CD4-positive, alpha-beta T cell (primary cell): ENCODE measurements around the gene MRAS. TPM values are rescaled to one million over a fixed set of nuclear protein-coding genes. Genes with fewer than 3 reads are reported as not detected.

Source experiments
- ATAC-seq: fragments of 200-7000 bp; cut with Tn5 transposase; one replicate; pipeline ENCODE4 v1.10.0; 2022; ENCODE audit warnings: mild to moderate bottlenecking; ENCODE audit not compliant: poor library complexity
- CTCF ChIA-PET: fragments of 350-600 bp; sonication (Branson Sonifier 250); formaldehyde crosslinking; loops from one replicate; lab custom pipeline; 2021; ENCODE audit warnings: antibody characterized with exemption, inconsistent platforms; lab: Charles Lee
- POLR2A ChIA-PET: fragments of 350-600 bp; sonication (Branson Sonifier 250); formaldehyde crosslinking; loops from one replicate; lab custom pipeline; 2021; ENCODE audit warnings: antibody characterized with exemption, inconsistent platforms; lab: Charles Lee
- DNase-seq, 14 experiments: peaks; one replicate each; pipeline ENCODE4 v3.0.0-alpha.2; 2013 to 2020; ENCODE audit warnings: mixed read lengths in 2 of 14
- H3K27ac ChIP-seq, 2 donors: one replicate each; pipeline versions ENCODE4 v1.5.1 to v1.7.0; 2013; ENCODE audit warnings: low read length in 2 of 2, low read depth in 1 of 2, mild to moderate bottlenecking in 1 of 2
- H3K27me3 ChIP-seq, 2 experiments: 1 replicate in 1 of 2; 2 replicates in 1 of 2; pipeline versions ENCODE4 v1.6.1 to v1.7.0; 2013; ENCODE audit warnings: low read length in 2 of 2, control low read depth in 1 of 2, mild to moderate bottlenecking in 1 of 2, moderate library complexity in 1 of 2; ENCODE audit not compliant: insufficient read depth in 2 of 2, control insufficient read depth in 1 of 2
- H3K36me3 ChIP-seq: one replicate; pipeline ENCODE4 v1.6.1; 2013; ENCODE audit warnings: low read length, control low read depth; ENCODE audit not compliant: insufficient read depth
- H3K4me1 ChIP-seq: one replicate; pipeline ENCODE4 v1.6.1; 2013; ENCODE audit warnings: low read length, control low read depth; ENCODE audit not compliant: insufficient read depth
- H3K4me3 ChIP-seq: one replicate; pipeline ENCODE4 v1.5.1; 2013; ENCODE audit warnings: mild to moderate bottlenecking, low read length, moderate library complexity
- H3K9me3 ChIP-seq, 2 experiments: 1 replicate in 1 of 2; 2 replicates in 1 of 2; pipeline versions ENCODE4 v1.6.1 to v1.7.0; 2013; ENCODE audit warnings: low read length in 2 of 2, mild to moderate bottlenecking in 2 of 2, control low read depth in 1 of 2, moderate library complexity in 1 of 2; ENCODE audit not compliant: control insufficient read depth in 1 of 2, insufficient read depth in 1 of 2
- H3K27ac Mint-ChIP-seq: one replicate; pipeline ENCODE4 v1.8.0; 2020; ENCODE audit warnings: mixed read lengths
- H3K27me3 Mint-ChIP-seq: one replicate; pipeline ENCODE4 v1.8.0; 2021; ENCODE audit warnings: mixed read lengths
- H3K36me3 Mint-ChIP-seq: one replicate; pipeline ENCODE4 v1.8.0; 2021; ENCODE audit warnings: low read depth, mixed read lengths
- H3K4me1 Mint-ChIP-seq: one replicate; pipeline ENCODE4 v1.8.0; 2021; ENCODE audit warnings: low read depth, mixed read lengths
- H3K4me3 Mint-ChIP-seq: one replicate; pipeline ENCODE4 v1.8.0; 2020; ENCODE audit warnings: mild to moderate bottlenecking, mixed read lengths
- H3K9me3 Mint-ChIP-seq: one replicate; pipeline ENCODE4 v1.8.0; 2020; ENCODE audit warnings: mixed read lengths
- intact Hi-C, 2 experiments: fragments of 100-400 bp; cut with DNase I in 1 of 2; cut with micrococcal nuclease in 1 of 2; formaldehyde crosslinking; loops; one replicate each; pipeline versions ENCODE4 v1.15.1 to v1.9.0; 2023 to 2025; cut with DNase I, micrococcal nuclease
- total RNA-seq, 174 experiments: library from RNA in 2 of 174; stranded (reverse) in 2 of 174; gene quantifications; one replicate each; pipeline ENCODE4 v1.2.3 and lab custom pipeline; 2021 to 2026
- TF ChIP-seq, protein P1 (sequence below): fragments of 200-600 bp; IDR thresholded peaks from one replicate; pipeline ENCODE4 v1.8.0; 2022; ENCODE audit warnings: antibody characterized with exemption, mild to moderate bottlenecking

MRAS gene
- total RNA-seq, 2 experiments from 2014 or later: 0.45 to 0.47 TPM

DNA sequence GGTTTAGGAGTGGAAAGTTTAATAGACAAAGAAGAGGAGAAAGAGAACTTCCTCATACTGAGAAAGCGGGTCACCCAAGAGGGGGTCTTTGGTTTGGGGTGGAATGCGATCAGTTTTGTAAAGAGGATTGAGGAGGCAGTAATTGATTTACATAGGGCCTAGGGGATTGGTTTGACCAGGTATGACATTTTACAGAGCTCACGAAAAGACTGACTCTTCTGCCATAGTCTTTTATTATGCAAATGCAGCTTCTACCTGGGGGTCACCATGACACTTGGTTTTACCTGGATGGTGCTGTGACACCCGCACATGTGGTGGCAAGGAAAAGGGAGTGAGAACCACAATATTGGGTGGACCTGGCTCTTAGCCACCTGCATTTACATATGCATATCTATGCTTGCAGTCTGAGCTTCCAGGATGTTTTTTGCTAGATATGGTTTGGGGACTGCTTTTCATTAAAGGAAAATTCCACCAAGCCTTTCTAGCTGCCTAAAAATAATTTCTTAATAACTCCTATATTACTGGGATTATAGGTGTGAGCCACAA, 11.9 kb upstream of the MRAS start:
- TF ChIP-seq, protein P1, sequence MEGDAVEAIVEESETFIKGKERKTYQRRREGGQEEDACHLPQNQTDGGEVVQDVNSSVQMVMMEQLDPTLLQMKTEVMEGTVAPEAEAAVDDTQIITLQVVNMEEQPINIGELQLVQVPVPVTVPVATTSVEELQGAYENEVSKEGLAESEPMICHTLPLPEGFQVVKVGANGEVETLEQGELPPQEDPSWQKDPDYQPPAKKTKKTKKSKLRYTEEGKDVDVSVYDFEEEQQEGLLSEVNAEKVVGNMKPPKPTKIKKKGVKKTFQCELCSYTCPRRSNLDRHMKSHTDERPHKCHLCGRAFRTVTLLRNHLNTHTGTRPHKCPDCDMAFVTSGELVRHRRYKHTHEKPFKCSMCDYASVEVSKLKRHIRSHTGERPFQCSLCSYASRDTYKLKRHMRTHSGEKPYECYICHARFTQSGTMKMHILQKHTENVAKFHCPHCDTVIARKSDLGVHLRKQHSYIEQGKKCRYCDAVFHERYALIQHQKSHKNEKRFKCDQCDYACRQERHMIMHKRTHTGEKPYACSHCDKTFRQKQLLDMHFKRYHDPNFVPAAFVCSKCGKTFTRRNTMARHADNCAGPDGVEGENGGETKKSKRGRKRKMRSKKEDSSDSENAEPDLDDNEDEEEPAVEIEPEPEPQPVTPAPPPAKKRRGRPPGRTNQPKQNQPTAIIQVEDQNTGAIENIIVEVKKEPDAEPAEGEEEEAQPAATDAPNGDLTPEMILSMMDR: no peak
- H3K27me3 ChIP-seq: no peaks in the 10 kb centered on the region
- ATAC-seq (no peak), DNase-seq (no peak)
- intact Hi-C loops: loop anchor here (10.0 kb wide), 3 partner anchors 258 to 1008 kb away; partner anchors contain the start of genes CEP70 (in 1 of the 2) and MRPS22 (in 1 of the 2)
- no peaks in the 10 kb centered on the region for H3K36me3 Mint-ChIP-seq
- H3K4me3 ChIP-seq: no peak overlapping the region
- H3K9me3 Mint-ChIP-seq: no peaks in the 10 kb centered on the region
- no peak overlapping the region for H3K27ac Mint-ChIP-seq
- H3K27me3 Mint-ChIP-seq: no peaks in the 10 kb centered on the region
- ChIA-PET CTCF (no interaction called here), POLR2A (interaction anchor here (0.9 kb wide), 1 partner anchor 162 kb away, joined by 3 read pairs; the partner anchor contains the start of gene DBR1)
- H3K27ac ChIP-seq: no peak overlapping the region
- no peaks in the 10 kb centered on the region for H3K4me1 ChIP-seq
- H3K36me3 ChIP-seq: no peaks in the 10 kb centered on the region
- no peak overlapping the region for H3K4me3 Mint-ChIP-seq
- peaks cover 4% of the 10 kb centered on the region for H3K4me1 Mint-ChIP-seq
- no peaks in the 10 kb centered on the region for H3K9me3 ChIP-seq

DNA sequence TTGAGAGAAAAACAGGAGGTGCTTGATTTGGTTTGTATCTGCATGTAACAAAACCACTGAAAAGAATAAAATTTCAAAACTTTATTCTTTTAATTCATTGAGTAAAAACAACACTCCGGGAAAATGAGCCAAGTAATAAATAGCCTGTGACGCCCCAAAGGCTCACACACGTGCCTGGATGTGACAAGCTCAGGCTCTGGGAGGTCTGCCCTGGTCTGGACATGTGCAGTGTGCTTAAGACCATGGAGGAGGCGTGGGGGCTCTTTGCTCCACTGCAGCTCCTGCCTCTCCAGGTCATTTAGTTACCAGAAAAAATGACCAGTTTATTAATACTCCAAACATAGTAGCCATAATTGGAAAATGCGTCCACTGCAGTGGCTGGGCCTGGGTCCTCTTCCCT, 10.1 kb upstream of the MRAS start:
- no peak overlapping the region for H3K4me3 ChIP-seq
- H3K27me3 ChIP-seq: no peaks in the 10 kb centered on the region
- H3K9me3 Mint-ChIP-seq: peaks cover 3% of the 10 kb centered on the region
- no peak for DNase-seq
- H3K4me1 Mint-ChIP-seq: no peaks in the 10 kb centered on the region
- intact Hi-C loops: loop anchor here (10.0 kb wide), 3 partner anchors 257 to 1007 kb away; partner anchors contain the start of genes CEP70 (in 1 of the 2) and MRPS22 (in 1 of the 2)
- TF ChIP-seq, protein P1: no peak
- H3K27me3 Mint-ChIP-seq: no peaks in the 10 kb centered on the region
- POLR2A ChIA-PET: no interaction called here
- no peak overlapping the region for H3K4me3 Mint-ChIP-seq
- no peaks in the 10 kb centered on the region for H3K4me1 ChIP-seq
- H3K27ac Mint-ChIP-seq: no peak overlapping the region
- H3K36me3 ChIP-seq: no peaks in the 10 kb centered on the region
- CTCF ChIA-PET: no interaction called here
- H3K27ac ChIP-seq: no peak overlapping the region
- H3K9me3 ChIP-seq: no peaks in the 10 kb centered on the region
- no peak for ATAC-seq
- H3K36me3 Mint-ChIP-seq: no peaks in the 10 kb centered on the region

GRCh38 chr3:138338811-138339210, 9.6 kb upstream of the MRAS start:
- ChIA-PET CTCF (interaction anchor here (0.5 kb wide), 1 partner anchor 30 kb away, joined by 4 read pairs; no protein-coding TSS in a partner anchor), POLR2A (no interaction called here)
- no peak overlapping the region for H3K27ac Mint-ChIP-seq

More at GRCh38 chr3:138338811-138339210, 9.6 kb upstream of the MRAS start:
- Mint-ChIP-seq H3K4me3 (no peak overlapping the region), H3K36me3 (no peaks in the 10 kb centered on the region), H3K9me3 (peaks cover 3% of the 10 kb centered on the region), H3K27me3 (no peaks in the 10 kb centered on the region), H3K4me1 (no peaks in the 10 kb centered on the region)
- intact Hi-C loops: loop anchor here (10.0 kb wide), 3 partner anchors 256 to 1006 kb away; partner anchors contain the start of genes CEP70 (in 1 of the 2) and MRPS22 (in 1 of the 2)
- TF ChIP-seq, protein P1: no peak
- H3K27ac ChIP-seq: no peak overlapping the region
- DNase-seq (no peak), ATAC-seq (no peak)
- H3K27me3 ChIP-seq: no peaks in the 10 kb centered on the region
- no peaks in the 10 kb centered on the region for H3K4me1 ChIP-seq
- no peaks in the 10 kb centered on the region for H3K36me3 ChIP-seq
- no peaks in the 10 kb centered on the region for H3K9me3 ChIP-seq
- H3K4me3 ChIP-seq: no peak overlapping the region
